GM23338 (cell line): ENCODE data around the gene SOCS2. TPM values are rescaled to one million over a fixed set of nuclear protein-coding genes. Genes with fewer than 3 reads are reported as not detected.

ENCODE experiments used
- ATAC-seq: fragments of 200-7000 bp; cut with Tn5 transposase; 3 replicates; pipeline ENCODE4 v1.9.1; 2020
- DNase-seq: peaks from one replicate; pipeline ENCODE4 v3.0.0-alpha.2; 2015; ENCODE audit warnings: low spot score
- H2AFZ ChIP-seq: fragments of 200-600 bp; sonication (generic); 2 replicates; pipeline ENCODE4 v1.8.0; 2016; ENCODE audit warnings: antibody characterized with exemption, mild to moderate bottlenecking, moderate library complexity
- H3F3A ChIP-seq: fragments of 200-600 bp; sonication (generic); replicated peaks from 2 replicates; pipeline ENCODE4 v1.8.0; 2017; ENCODE audit warnings: antibody characterized with exemption, mixed run types, low read depth
- H3K27ac ChIP-seq: fragments of 200-600 bp; sonication (generic); 2 replicates; pipeline ENCODE4 v1.6.1; 2016; ENCODE audit warnings: low read depth
- H3K27me3 ChIP-seq: fragments of 200-600 bp; sonication (generic); 2 replicates; pipeline ENCODE4 v1.8.0; 2016; ENCODE audit warnings: mild to moderate bottlenecking, mixed run types, moderate library complexity; ENCODE audit not compliant: insufficient read depth
- H3K36me3 ChIP-seq: fragments of 200-600 bp; sonication (generic); 2 replicates; pipeline ENCODE4 v1.8.0; 2016; ENCODE audit warnings: mild to moderate bottlenecking; ENCODE audit not compliant: insufficient read depth
- H3K4me1 ChIP-seq: fragments of 200-600 bp; sonication (generic); 2 replicates; pipeline ENCODE4 v1.8.0; 2016; ENCODE audit warnings: mild to moderate bottlenecking, moderate library complexity; ENCODE audit not compliant: insufficient read depth
- H3K4me2 ChIP-seq: fragments of 200-600 bp; sonication (generic); 2 replicates; pipeline ENCODE4 v1.7.1; 2017; ENCODE audit warnings: mixed run types
- H3K4me3 ChIP-seq: fragments of 200-600 bp; sonication (generic); 2 replicates; pipeline ENCODE4 v1.6.1; 2016; ENCODE audit warnings: mixed run types
- H3K79me2 ChIP-seq: fragments of 200-600 bp; sonication (generic); replicated peaks from 2 replicates; pipeline ENCODE4 v1.8.0; 2017; ENCODE audit warnings: mild to moderate bottlenecking; ENCODE audit not compliant: insufficient read depth
- H3K9me2 ChIP-seq: fragments of 200-600 bp; sonication (generic); 2 replicates; pipeline ENCODE4 v1.8.0; 2017; ENCODE audit not compliant: insufficient read depth
- H4K20me1 ChIP-seq: fragments of 200-600 bp; sonication (generic); replicated peaks from 2 replicates; pipeline ENCODE4 v1.8.0; 2017; ENCODE audit warnings: mild to moderate bottlenecking; ENCODE audit not compliant: insufficient read depth
- H3K27ac Mint-ChIP-seq: 2 replicates; pipeline ENCODE4 v1.8.0; 2020; ENCODE audit warnings: inconsistent platforms, mild to moderate bottlenecking, moderate library complexity, mixed read lengths
- H3K27me3 Mint-ChIP-seq: 3 replicates; pipeline ENCODE4 v1.8.0; 2022; ENCODE audit warnings: low read depth, mild to moderate bottlenecking, moderate library complexity, mixed read lengths, inconsistent platforms; ENCODE audit not compliant: insufficient read depth, poor library complexity
- H3K36me3 Mint-ChIP-seq: 3 replicates; pipeline ENCODE4 v1.8.0; 2021; ENCODE audit warnings: low read depth, mild to moderate bottlenecking, inconsistent platforms, moderate library complexity, mixed read lengths
- H3K4me1 Mint-ChIP-seq: 3 replicates; pipeline ENCODE4 v1.8.0; 2020; ENCODE audit warnings: mild to moderate bottlenecking, inconsistent platforms, mixed read lengths
- H3K4me3 Mint-ChIP-seq: 3 replicates; pipeline ENCODE4 v1.8.0; 2021; ENCODE audit warnings: moderate library complexity, mild to moderate bottlenecking, inconsistent platforms, mixed read lengths
- H3K9me3 Mint-ChIP-seq: 3 replicates; pipeline ENCODE4 v1.8.0; 2020; ENCODE audit warnings: moderate library complexity, mild to moderate bottlenecking, inconsistent platforms, mixed read lengths
- CREB1 ChIP-seq: fragments of 250-450 bp; sonication (Bioruptor Pico); IDR thresholded peaks from 2 replicates; pipeline ENCODE4 v1.5.0; 2020; ENCODE audit warnings: low read depth, mild to moderate bottlenecking, moderate library complexity
- CTCF ChIP-seq, 2 experiments: fragments of 200-600 bp in 1 of 2; sonication (generic) in 1 of 2; conservative IDR thresholded peaks; 2 replicates each; pipeline versions ENCODE4 v1.5.1 to v1.6.1; 2016 to 2017; ENCODE audit warnings: antibody characterized with exemption in 2 of 2, low read depth in 2 of 2, mild to moderate bottlenecking in 2 of 2, moderate library complexity in 1 of 2
- ETS1 ChIP-seq: IDR thresholded peaks from 2 replicates; pipeline ENCODE4 v1.6.1; 2016; ENCODE audit warnings: antibody characterized with exemption
- EZH2 ChIP-seq: fragments of 200-600 bp; sonication (generic); IDR thresholded peaks from one replicate; pipeline ENCODE4 v1.8.0; 2017; ENCODE audit warnings: antibody characterized with exemption, mild to moderate bottlenecking, low read depth; ENCODE audit not compliant: unreplicated experiment
- EZH2phosphoT487 ChIP-seq: fragments of 200-600 bp; sonication (generic); IDR thresholded peaks from one replicate; pipeline ENCODE4 v1.8.1; 2018; ENCODE audit warnings: antibody characterized with exemption; ENCODE audit not compliant: unreplicated experiment
- JUNB ChIP-seq: IDR thresholded peaks from one replicate; pipeline ENCODE4 v1.6.1; 2016; ENCODE audit warnings: antibody characterized with exemption; ENCODE audit not compliant: unreplicated experiment
- NANOG ChIP-seq: IDR thresholded peaks from 2 replicates; pipeline ENCODE4 v1.6.1; 2016; ENCODE audit warnings: antibody characterized with exemption, borderline replicate concordance
- POLR2AphosphoS5 ChIP-seq: IDR thresholded peaks from 2 replicates; pipeline ENCODE4 v1.6.1; 2016; ENCODE audit warnings: antibody characterized with exemption, low read depth
- REST ChIP-seq: IDR thresholded peaks from one replicate; pipeline ENCODE4 v1.6.1; 2018; ENCODE audit warnings: antibody characterized with exemption; ENCODE audit not compliant: unreplicated experiment
- STAT1 ChIP-seq: IDR thresholded peaks from one replicate; pipeline ENCODE4 v1.6.1; 2016; ENCODE audit warnings: antibody characterized with exemption; ENCODE audit not compliant: unreplicated experiment
- ZNF114 ChIP-seq: fragments of 250-450 bp; sonication (Bioruptor Pico); IDR thresholded peaks from 2 replicates; pipeline ENCODE4 v1.5.0; 2020; ENCODE audit warnings: mild to moderate bottlenecking, moderate library complexity
- ZNF331 ChIP-seq: fragments of 250-450 bp; sonication (Bioruptor Pico); IDR thresholded peaks from 2 replicates; pipeline ENCODE4 v1.5.0; 2020; ENCODE audit warnings: low read depth, mild to moderate bottlenecking, moderate library complexity
- ZNF462 ChIP-seq: fragments of 250-450 bp; sonication (Bioruptor Pico); IDR thresholded peaks from 2 replicates; pipeline ENCODE4 v1.5.0; 2020; ENCODE audit warnings: mild to moderate bottlenecking, moderate library complexity
- polyA plus RNA-seq: library from polyadenylated mRNA; unstranded; fragments of >200 nt; fragmentation: Nextera tagmentation; extraction: Ambion mirVana; gene quantifications from 2 replicates; pipeline ENCODE4 v1.2.1, GENCODE V29; 2016
- total RNA-seq: library from RNA; depleted of rRNA; stranded (reverse); fragments of >200 nt; shearing (Covaris generic); gene quantifications from 2 replicates; pipeline ENCODE4 v1.2.3, GENCODE V29; 2014

The SOCS2 gene
- total and polyA plus RNA-seq, 2 experiments from 2014 or later: 15.5 to 32.4 TPM

- H3K4me1 Mint-ChIP-seq: no peaks in the 10 kb centered on the region
- H3K9me3 Mint-ChIP-seq: no peaks in the 10 kb centered on the region
- Histone ChIP-seq H3F3A (no peaks in the 10 kb centered on the region), H3K27me3 (no peaks in the 10 kb centered on the region), H3K79me2 (no peaks in the 10 kb centered on the region), H3K4me2 (no peak overlapping the region), H2AFZ (no peak overlapping the region), H3K27ac (no peak overlapping the region), H3K36me3 (no peaks in the 10 kb centered on the region), H3K9me2 (no peaks in the 10 kb centered on the region), H3K4me3 (no peak overlapping the region), H3K4me1 (no peaks in the 10 kb centered on the region), H4K20me1 (no peaks in the 10 kb centered on the region; the same call in 1 of the 2 replicates)
- H3K27me3 Mint-ChIP-seq: peaks cover 3% of the 10 kb centered on the region
- TF ChIP-seq ZNF114 (CRISPR knock-in tag) (no peak), POLR2AphosphoS5 (no peak), EZH2 (no peak), ETS1 (no peak), EZH2phosphoT487 (no peak), REST (no peak), CTCF (conservative IDR thresholded peaks at IDR 0.05; ENCODE audit: low read depth in 2 of 2) (no peak), STAT1 (no peak), NANOG (no peak), CREB1 (CRISPR knock-in tag) (no peak), ZNF331 (CRISPR knock-in tag) (no peak), JUNB (no peak), ZNF462 (no peak)
- H3K27ac Mint-ChIP-seq: no peak overlapping the region
- no peak for ATAC-seq
- DNase-seq: no peak
- H3K36me3 Mint-ChIP-seq: peaks cover 5% of the 10 kb centered on the region; the same call in 2 of the 3 replicates
- no peak overlapping the region for H3K4me3 Mint-ChIP-seq
These were observed 30.8 kb upstream of the SOCS2 start for GRCh38 chr12:93541578-93542225.
